ENCODE results near the gene XCL2.
"Not testable (repeated sequence)": the region's sequence is repeated elsewhere in the genome, so short reads cannot be mapped to it uniquely, and the experiment has no call there.

XCL2 gene, protein sequence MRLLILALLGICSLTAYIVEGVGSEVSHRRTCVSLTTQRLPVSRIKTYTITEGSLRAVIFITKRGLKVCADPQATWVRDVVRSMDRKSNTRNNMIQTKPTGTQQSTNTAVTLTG

DNA sequence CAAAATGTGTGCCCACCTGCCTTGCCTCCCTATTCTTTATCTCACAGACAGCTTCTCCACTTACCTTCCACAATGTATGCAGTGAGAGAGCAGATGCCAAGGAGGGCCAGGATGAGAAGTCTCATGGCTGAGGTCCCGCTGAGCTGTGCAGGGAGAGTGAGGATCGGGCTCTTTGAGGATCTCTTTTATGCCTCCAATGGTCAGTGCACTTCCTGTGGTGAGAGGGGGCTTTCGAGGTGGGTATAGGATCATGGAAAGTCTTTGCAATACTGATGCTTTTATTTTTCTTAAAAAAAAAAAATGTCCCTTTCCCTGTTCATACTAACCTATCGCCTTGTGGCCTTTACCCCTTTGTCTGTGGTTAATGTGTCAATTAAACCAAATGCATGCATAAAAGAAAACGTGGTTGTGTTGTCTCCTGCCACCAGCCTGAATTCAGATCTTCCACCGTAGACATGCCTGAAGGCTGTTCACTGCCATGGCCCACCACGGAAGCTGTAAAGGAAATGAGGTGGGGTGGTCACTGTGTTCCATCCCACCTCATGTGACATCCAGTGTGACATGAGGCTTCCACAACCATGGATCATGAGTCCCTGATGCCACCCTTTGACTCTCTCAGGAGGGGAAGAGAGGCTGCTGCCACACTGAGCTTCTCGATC is at the start of gene XCL2:
XCL2 (minus strand) TSS at position 158 of the 659 bp plus-strand sequence; CDS start at position 125, 33 bp downstream.
- not testable (repeated sequence) for DNase-seq (ENCODE audit: low read depth)

DNA sequence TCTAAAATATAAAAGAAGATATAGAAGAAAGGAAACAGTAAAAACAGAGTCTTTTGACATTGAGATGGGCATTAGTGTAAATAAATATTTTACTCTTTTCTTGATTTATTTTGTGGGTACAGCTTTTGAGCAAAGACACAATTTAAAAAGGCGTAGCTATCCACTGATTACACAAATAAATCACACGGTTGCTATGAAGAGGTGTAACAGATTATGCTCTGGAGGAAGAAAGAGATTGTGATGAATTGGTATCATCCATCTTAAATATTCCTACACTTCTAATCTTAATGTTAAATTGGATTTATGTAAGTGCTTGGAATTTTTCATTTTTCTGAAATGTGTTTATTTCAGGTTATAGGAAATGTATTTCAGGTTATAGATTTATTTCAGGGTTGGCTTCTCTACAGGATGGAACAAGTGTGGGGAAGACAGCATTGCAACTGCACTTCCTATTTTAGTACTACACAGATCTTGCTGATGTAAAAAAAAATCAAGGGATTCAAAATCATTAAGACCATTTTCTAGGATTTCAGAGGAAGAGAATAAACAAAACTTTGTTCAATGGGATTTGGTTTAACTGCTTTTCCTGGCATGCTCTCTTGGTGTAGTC is 47.9 kb upstream of the XCL2 start:
- DNase-seq (ENCODE audit: low read depth), result no peak

DNA sequence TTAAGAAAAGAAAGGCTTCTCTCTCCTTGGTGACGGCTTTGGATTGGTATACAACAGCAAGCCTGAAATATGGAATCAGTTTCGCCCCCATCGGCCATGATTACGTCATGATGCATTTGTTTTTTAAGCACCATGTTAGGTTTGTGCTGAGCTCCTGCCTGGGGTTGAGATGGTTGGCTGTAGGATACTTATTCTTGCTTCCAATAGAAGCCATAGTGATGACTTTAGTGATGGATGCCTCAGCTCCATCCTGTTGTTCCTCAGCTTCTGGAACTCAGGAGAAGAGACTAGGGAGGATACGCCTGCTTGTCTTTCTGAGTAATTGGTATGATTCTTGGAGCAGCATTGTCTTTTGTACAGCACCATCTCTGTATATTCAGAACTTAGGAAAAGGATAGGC is 47.3 kb upstream of the XCL2 start:
- no peak for DNase-seq (ENCODE audit: low read depth)

DNA sequence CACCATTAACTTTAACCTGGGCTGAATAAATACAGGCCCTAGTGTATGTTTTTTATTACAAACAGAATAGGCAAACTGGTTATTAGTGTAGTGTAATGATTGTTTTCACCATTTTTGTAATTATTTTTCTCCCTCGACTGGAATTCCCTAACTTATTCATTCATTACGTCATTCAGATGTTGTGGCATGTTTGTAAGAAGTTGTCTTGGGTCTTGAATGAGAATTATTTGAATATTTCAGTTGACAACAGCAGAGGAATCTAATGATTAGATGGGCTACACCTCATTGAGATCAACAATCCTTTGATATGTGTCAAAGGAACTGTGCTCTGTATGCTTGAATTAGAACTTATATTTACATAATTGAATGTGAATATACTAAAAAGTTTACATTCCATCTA is 45.4 kb upstream of the XCL2 start:
- no peak for DNase-seq (ENCODE audit: low read depth)

DNA sequence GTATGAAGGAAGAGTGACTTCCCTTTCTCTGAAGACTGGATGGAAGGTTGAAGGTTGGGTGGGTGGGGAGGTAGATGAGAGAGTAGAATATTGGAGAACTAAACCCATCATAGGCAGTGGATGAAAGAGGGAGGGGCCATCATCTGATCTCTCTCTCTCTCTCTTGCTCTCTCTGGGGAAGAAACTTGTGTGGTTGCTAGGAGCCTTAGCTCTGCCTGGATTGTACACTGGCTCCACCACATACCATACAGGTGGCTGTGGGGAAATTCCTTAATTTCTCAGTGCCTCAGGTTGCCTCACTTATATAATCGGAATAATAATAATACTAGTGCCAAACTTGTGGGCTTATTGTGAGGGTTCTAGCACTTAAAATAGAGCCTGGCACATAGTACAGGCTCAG is 42.1 kb upstream of the XCL2 start:
- DNase-seq (ENCODE audit: low read depth), result no peak

DNA sequence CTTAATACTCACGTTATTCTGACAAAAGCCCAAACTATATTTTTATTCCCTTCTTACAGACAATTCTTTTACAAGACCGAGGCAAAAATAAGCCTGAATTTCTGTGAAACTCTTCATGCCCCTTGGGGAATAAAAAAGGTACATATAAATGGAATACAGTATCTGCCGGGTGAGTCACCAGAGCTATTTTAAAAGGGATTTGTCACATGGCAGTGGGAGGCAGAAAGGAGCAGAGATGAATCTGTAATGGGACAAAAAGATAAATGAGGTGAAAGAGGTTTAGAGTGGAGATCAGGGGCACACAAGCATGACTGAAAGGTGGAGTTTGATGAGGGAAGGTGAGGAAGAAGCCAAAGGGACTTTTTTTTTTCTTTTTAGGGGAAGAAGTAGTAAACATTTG is 41.4 kb upstream of the XCL2 start:
- no peak for DNase-seq (ENCODE audit: low read depth)

DNA sequence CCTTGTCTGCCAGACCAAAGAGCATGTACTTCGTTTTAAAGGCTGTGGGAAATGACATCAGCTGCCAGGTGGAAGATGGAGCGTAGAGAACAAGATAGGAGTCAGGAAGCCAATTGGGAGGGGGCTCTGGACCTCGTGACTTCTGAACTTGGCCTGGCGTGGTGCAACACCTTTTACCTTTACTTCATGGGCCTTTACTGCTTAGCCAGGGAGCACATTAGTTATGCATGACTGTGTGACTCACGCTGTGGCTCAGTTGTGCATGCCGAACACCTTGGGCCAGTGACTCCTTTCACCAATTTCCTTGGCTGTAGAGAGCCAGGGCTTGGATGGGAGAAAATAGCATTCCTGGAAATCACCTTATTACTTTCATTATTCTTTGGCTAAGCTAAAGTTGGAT is 39.8 kb upstream of the XCL2 start:
- DNase-seq (ENCODE audit: low read depth), result no peak

DNA sequence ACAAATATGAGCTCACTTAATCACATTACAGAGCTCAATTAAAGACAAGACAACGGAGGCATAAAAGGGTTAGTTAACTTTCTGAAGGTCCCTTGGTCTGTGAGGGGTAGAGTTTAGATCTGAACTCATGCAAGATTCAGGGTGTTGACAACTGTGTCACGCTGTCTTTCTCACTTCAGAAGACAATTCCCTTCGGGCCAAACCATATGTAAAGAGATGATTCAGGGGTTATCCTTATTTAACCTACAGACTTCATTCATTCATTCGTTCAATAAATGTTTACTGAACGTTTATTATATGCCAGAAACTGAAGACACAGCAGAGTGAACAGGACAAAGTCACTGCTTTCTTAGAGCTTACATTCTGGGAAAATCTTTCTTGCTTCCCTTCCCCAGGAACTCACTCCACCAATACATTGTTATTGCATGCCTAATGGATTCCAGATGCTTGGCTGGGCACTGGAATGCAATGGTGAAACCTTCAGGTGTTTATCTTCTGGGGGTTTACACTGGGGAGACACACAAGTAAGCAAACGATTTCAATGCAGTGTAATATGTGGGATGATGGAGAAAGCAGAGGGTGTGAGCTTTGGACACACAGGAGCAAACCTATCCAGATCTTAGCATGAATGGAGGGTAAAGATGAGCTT is 39.0 kb upstream of the XCL2 start:
- DNase-seq (ENCODE audit: low read depth), result no peak

DNA sequence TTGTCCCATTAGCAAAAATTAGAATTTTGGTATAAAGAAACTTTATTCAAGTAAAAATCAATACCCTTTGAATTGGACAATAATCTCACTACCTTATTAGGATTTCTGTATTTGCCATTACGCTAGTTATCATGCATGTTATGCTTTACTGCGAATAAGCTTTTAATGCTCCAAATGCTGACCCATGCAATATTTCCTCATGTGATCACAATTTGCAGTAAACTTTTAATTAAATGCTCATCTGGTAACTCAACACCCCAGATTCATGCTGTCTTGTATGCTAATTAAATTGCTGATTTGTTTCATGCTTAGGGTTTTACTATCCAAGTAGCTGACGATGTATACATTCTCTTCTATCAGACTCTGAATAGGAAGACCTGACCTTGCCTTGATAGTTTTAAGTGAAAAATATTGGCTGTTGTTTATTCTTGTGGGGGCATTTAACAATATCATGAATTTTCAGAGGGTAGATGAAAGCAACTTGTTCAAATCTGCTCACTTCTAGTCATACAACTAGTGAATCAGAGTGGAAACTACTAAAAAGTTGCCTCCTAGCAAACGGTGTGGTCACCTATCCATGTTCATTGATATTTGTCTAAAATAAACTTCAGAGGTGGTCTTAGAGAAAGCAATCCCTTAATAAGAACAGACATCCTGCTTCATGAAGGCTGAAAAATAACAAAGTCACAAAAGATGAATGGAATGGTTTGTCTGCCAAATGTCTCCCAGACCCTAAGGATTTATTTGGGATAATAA is 38.2 kb upstream of the XCL2 start:
- DNase-seq (ENCODE audit: low read depth), result no peak

DNA sequence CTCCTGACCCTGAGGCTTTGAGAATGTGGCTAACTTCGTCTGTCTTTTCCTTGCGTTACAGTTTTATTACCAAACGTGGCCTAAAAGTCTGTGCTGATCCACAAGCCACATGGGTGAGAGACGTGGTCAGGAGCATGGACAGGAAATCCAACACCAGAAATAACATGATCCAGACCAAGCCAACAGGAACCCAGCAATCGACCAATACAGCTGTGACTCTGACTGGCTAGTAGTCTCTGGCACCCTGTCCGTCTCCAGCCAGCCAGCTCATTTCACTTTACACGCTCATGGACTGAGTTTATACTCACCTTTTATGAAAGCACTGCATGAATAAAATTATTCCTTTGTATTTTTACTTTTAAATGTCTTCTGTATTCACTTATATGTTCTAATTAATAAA is 37.2 kb upstream of the XCL2 start:
- not testable (repeated sequence) for DNase-seq (ENCODE audit: low read depth)

DNA sequence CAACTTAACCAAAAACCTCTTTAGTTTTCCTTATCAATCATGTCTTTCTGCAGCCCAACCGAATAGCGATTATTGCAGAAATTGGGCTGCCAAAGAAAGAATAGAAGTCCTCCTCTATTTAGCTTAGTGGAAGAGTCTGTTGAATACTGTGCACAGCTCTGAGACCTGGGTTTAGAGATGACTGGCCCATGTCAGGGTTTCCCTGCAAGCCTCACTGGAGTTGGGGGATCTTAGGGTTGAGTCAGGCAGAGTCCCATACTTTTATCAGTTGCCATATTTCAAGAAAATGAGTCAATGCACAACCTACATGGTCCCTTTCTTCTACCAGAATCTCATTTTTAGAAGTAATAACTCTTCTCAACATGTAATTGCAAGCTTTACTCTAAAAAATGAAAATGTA is 36.5 kb upstream of the XCL2 start:
- DNase-seq (ENCODE audit: low read depth), result not testable (repeated sequence)

DNA sequence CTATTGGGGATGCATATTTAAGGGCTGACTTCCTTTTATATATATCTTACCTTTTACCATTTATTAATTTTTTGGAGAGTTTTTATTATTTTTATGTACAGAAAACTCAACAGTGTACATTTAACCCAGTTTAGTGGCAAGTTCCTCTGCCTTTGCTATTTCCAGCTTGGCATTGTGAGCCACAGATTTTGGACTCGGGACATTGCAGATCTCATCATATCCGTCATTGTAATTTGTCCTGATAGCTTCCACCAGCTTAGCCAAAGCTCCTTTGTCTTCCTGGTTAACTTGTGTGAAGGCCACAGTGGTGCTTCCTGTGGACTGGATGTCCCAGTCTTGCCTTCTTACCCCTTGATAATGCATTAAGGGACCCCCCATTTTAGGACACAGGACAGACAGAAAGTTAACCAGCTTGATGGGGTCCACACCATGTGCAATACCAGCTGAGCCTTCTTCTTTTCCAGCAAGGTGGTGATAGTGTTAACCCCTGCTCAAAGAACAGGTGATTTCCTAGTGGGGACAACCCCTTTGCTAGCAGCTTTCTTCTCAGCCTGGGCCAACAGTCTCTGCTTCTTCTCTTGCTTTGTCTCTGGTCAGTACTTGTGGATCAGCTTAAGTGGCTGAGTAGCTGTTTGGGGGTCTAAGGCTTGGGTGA is 34.9 kb upstream of the XCL2 start:
- not testable (repeated sequence) for DNase-seq (ENCODE audit: low read depth)

DNA sequence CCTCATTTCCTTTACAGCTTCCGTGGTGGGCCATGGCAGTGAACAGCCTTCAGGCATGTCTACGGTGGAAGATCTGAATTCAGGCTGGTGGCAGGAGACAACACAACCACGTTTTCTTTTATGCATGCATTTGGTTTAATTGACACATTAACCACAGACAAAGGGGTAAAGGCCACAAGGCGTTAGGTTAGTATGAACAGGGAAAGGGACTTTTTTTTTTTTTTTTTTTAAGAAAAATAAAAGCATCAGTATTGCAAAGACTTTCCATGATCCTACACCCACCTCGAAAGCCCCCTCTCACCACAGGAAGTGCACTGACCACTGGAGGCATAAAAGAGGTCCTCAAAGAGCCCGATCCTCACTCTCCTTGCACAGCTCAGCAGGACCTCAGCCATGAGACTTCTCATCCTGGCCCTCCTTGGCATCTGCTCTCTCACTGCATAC is 32.5 kb upstream of the XCL2 start, which contains the start of gene XCL1:
XCL1 (plus strand) TSS at position 361 of the 444 bp plus-strand sequence; CDS start at position 394, 33 bp downstream.
- not testable (repeated sequence) for DNase-seq (ENCODE audit: low read depth)

DNA sequence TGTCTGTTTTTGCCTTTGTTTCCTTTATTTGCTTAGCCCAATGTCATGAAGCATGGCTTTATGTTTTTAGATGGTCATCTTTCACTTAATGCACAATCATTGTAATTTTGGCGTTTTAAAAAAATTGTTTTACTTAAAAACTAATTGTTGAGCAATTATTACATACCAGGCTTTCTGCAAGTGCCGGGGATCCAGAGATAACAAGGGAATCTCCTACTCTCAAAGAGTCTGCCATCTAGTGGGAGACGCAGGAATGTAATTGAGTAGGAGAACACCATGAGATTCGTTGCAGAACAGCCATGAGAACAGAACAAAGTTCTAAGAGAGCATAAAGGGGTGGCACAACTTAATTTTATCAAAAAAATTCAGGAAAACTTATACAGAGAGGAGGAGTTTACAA is 30.4 kb upstream of the XCL2 start:
- DNase-seq (ENCODE audit: low read depth), result not testable (repeated sequence)

DNA sequence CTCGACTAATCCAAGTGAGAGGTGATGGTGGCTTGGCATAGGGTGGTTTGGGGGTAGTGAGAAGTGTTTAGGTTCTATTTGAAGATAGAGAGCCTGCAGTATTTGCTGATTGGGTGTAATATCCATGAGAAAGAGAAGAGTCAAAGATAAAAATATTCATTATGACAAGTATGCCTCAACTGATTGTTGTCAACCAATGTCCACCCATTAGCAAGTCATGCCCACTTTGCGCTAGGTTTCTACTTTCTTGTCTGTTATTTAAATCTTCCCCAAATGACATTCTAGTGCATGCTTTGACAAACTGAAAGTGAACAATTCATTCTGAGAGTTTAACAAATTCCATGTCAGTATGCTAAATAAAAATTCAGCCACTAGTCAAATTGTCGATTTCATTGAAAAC is 28.8 kb upstream of the XCL2 start:
- no peak for DNase-seq (ENCODE audit: low read depth)

DNA sequence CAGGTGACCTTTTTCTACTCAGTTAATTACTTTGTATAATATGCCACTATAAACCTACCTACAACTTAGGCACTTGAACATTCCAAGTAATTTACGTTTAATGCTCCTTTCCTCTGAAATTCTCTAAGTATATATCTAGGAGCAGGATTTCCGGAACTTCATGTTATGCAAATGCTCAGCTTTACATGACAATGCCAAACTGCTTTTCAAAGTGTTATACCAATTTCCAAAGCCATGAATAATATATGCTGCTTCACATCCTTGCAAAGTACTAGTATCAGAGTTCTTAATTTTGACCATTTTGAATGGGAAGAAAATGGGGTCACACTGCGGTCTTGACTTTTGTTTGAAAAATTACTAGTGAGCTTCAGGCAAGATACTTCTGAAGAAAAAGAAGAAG is 26.9 kb upstream of the XCL2 start:
- no peak for DNase-seq (ENCODE audit: low read depth)

DNA sequence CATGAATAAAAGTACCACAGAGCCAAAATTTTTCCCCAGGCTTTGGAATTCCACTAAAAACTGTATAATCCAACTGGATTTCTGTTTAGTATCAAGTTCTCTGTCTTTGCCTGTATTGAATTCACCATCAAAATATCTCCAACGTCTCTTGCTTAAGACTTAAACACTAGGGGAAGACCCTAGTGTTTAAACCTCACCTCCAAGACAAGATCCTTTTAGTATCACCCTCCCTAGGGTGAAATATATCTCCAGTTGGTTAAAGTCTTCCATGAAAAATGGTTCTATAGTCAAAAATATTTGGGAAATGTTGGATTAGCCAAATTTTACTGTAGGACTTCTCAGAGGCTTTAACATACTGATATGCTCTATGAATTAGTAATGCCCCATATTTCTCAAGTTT is 24.5 kb upstream of the XCL2 start:
- DNase-seq (ENCODE audit: low read depth), result no peak

DNA sequence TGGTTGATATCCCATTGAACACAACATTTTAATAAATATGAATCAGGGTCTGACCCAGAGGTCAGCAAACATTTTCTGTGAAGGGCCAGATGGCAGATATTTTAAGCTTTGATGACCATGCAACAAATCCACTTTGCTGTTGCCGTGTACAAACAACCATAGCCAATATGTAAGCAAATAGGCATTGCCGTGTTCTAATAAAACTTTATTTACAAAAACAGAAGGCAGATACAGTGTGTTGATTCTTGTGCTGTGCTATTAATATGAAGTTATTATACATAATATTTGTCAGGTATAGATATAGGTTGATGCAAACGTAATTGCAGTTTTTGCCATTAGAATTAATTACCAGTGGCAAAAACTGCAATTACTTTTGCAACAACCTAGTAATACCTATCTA is 23.8 kb upstream of the XCL2 start:
- no peak for DNase-seq (ENCODE audit: low read depth)

DNA sequence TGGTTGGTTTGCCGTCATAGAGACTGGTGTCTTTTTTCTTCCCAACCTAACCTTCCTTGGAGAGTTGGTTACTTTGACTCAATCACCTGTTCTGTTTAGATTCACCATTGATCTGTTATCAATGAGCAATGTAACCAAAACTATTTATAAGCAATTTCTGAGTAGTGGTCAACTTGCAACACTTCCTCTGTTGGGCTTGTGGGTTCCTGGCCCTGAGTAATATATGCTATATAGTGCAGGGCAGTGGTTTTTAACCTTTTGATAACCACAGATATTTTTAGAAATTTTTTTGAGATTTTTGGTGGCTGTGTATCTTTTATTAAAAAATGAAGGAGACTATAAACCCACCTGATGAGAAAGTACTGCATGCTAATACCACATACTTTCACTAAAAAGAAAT is 23.2 kb upstream of the XCL2 start:
- no peak for DNase-seq (ENCODE audit: low read depth)

DNA sequence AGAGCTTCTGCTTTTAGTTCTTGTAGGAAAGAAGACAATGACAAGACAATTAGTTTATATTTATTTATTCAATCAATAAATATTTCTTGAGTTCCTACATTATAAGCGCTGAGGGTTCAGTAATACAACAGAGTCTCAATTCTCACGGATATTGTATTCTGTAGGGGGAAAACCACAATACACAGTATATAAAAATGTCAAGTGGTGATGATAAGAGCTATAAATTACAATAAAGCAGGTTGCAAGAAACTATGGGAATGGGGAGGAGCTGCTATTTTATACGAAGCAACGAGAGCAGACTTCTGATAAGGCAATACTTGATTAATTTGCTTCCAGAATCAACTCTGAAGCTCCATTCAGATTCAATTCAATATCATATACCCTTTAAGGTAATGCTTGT is 22.0 kb upstream of the XCL2 start:
- no peak for DNase-seq (ENCODE audit: low read depth)

DNA sequence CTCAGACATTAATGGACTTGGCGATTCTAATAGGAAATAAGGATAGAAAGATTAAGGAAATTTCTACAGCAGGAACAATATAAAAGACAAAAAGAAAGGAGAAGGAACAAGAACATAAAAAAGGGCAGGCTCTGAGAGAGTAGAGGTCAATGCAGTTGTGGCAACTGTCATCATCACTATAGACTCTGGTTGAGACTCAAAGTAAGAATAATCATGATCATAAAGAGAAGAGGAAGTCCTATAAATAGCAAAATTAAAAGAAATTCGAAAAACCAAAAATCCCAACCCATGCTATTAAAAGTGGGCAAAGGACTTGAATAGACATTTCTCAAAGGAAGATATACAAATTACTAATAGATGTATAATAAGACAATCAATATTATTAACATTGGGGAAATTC is 18.2 kb upstream of the XCL2 start:
- DNase-seq (ENCODE audit: low read depth), result no peak

DNA sequence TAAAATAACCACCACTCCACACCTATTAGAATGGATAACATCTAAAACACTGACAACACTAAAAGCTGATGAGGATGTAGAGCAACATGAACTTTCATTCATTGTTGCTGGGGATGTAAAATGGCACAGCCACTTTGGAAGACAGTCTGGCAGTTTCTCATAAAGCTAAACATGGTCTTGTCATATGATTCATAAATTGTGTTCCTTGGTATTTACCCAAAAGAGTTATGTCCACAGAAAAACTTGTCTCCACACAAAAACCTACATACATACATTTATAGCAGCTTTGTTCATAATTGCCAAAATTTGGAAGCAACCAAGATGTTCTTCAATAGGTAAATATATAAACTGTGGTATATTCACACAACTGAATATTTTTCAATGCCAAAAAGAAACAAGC is 16.6 kb upstream of the XCL2 start:
- DNase-seq (ENCODE audit: low read depth), result no peak

All from activated T-helper 9 cell treated with anti-CD3 and anti-CD28 coated beads, Interleukin-2, amount 50 U/mL, for 16 hours (primary cell).